Gastrocnemius medialis (tissue), 4 donors: ENCODE measurements around the gene SEC14L5. TPM values are rescaled to one million over a fixed set of nuclear protein-coding genes. Genes with fewer than 3 reads are reported as not detected.

Source experiments
- ATAC-seq, 2 donors: fragments of 150-250 bp; one replicate each; pipeline ENCODE4 v1.9.1; 2016
- DNase-seq, 2 donors: peaks; one replicate each; pipeline ENCODE4 v3.0.0-alpha.2; 2019
- H3K27ac ChIP-seq, 4 donors: fragments of 200-600 bp; sonication (generic); 1 replicate in 1 of 4; 2 replicates in 3 of 4; pipeline ENCODE4 v1.5.1; 2016 to 2018; ENCODE audit warnings: mild to moderate bottlenecking in 2 of 4, moderate library complexity in 1 of 4
- H3K27me3 ChIP-seq, 3 donors: fragments of 200-600 bp; sonication (generic) in 2 of 3; 1 replicate in 1 of 3; 2 replicates in 2 of 3; pipeline versions ENCODE4 v1.5.1 to v1.6.0; 2016 to 2019; ENCODE audit warnings: mild to moderate bottlenecking in 1 of 3, moderate library complexity in 1 of 3
- H3K36me3 ChIP-seq, 2 donors: fragments of 200-600 bp; sonication (generic) in 1 of 2; one replicate each; pipeline ENCODE4 v1.5.1; 2017 to 2018
- H3K4me1 ChIP-seq, 2 donors: fragments of 200-600 bp; sonication (generic) in 1 of 2; one replicate each; pipeline ENCODE4 v1.5.1; 2016 to 2017; ENCODE audit warnings: mild to moderate bottlenecking in 2 of 2
- H3K4me3 ChIP-seq, 4 donors: fragments of 200-600 bp; sonication (generic) in 3 of 4; 1 replicate in 1 of 4; 2 replicates in 3 of 4; pipeline ENCODE4 v1.5.1; 2016 to 2019; ENCODE audit warnings: mild to moderate bottlenecking in 2 of 4
- H3K9me3 ChIP-seq, 3 donors: fragments of 200-600 bp; sonication (generic) in 2 of 3; 1 replicate in 1 of 3; 2 replicates in 2 of 3; pipeline ENCODE4 v1.5.1; 2016 to 2019
- POLR2A ChIP-seq, 2 donors: fragments of 450-650 bp; IDR thresholded peaks; one replicate each; pipeline ENCODE4 v1.6.1; 2017; ENCODE audit warnings: antibody characterized with exemption in 2 of 2, mild to moderate bottlenecking in 2 of 2, moderate library complexity in 2 of 2
- in situ Hi-C, 4 donors: fragments of 200-750 bp; cut with MboI; loops; one replicate each; pipeline versions ENCODE4 v1.15.0 to v1.8.0; 2017; ENCODE audit warnings: low sequenced_read_pairs in 4 of 4
- intact Hi-C: fragments of 100-400 bp; cut with DNase I; formaldehyde crosslinking; loops from one replicate; pipeline ENCODE4 v1.15.1; 2023; ENCODE audit warnings: low total_unique reads
- total RNA-seq, 4 donors: library from RNA; depleted of rRNA; stranded (reverse); fragments of >200 nt; gene quantifications; one replicate each; pipeline versions ENCODE4 v1.1.0 to v1.2.3, GENCODE V29; 2016
- TF ChIP-seq, protein P1 (sequence below), 5 experiments: fragments of 450-650 bp in 3 of 5; fragments of 200-600 bp in 2 of 5; sonication (generic) in 2 of 5; IDR thresholded peaks in 4 of 5; conservative IDR thresholded peaks in 1 of 5; 1 replicate in 4 of 5; 2 replicates in 1 of 5; pipeline ENCODE4 v1.5.1; 2016 to 2019; ENCODE audit warnings: antibody characterized with exemption in 5 of 5, mild to moderate bottlenecking in 3 of 5, moderate library complexity in 3 of 5

The SEC14L5 gene
- total RNA-seq, 4 donors from 2014 or later: 0.85 to 5.8 (median 1.5) TPM

DNA sequence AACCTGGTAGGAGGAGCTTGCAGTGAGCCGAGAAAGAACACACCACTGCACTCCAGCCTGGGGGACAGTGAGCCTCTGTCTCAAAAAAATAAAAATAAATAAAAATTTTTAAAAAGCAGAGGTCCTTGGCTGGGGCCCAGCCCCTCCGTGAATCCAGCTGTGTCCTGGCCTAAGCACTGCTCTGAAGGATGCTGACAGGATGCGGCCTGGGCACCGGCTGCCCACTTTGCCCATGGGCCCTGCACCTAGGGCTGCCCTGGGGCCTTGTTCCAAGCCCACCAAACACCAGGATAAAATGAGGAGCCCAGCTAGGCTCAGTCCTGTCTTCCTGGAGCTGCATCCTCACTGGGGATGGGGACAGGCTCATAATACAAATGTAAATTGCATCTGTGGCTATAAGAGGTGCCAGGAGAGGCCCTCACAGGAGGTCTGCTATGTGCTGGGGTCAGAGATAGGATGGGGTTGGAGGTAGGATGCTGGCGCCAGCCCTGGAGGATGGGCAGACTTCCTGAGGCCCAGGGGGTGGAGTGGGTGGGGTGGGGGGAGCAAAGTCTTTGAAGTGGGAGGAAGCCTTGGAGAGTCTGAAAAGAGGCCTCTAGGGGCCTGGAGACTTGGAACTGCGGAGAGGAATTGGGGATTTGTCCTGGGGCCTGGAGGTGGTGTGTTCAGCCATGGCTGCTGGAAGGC lies 101.4 kb downstream of the SEC14L5 start:
- Histone ChIP-seq H3K9me3 (no peaks in the 10 kb centered on the region), H3K36me3 (no peaks in the 10 kb centered on the region), H3K4me1 (no peaks in the 10 kb centered on the region), H3K4me3 (no peak overlapping the region), H3K27ac (no peak overlapping the region), H3K27me3 (no peaks in the 10 kb centered on the region)
- intact Hi-C loops (no loop called here), in situ Hi-C loops (no loop called here)
- ATAC-seq (no peak), DNase-seq (no peak)
- no peak for TF ChIP-seq POLR2A (IDR thresholded peaks at IDR 0.05)
- TF ChIP-seq, protein P1, sequence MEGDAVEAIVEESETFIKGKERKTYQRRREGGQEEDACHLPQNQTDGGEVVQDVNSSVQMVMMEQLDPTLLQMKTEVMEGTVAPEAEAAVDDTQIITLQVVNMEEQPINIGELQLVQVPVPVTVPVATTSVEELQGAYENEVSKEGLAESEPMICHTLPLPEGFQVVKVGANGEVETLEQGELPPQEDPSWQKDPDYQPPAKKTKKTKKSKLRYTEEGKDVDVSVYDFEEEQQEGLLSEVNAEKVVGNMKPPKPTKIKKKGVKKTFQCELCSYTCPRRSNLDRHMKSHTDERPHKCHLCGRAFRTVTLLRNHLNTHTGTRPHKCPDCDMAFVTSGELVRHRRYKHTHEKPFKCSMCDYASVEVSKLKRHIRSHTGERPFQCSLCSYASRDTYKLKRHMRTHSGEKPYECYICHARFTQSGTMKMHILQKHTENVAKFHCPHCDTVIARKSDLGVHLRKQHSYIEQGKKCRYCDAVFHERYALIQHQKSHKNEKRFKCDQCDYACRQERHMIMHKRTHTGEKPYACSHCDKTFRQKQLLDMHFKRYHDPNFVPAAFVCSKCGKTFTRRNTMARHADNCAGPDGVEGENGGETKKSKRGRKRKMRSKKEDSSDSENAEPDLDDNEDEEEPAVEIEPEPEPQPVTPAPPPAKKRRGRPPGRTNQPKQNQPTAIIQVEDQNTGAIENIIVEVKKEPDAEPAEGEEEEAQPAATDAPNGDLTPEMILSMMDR (IDR thresholded peaks at IDR 0.05 in 4 of 5, conservative IDR thresholded peaks at IDR 0.05 in 1 of 5): no peak

DNA sequence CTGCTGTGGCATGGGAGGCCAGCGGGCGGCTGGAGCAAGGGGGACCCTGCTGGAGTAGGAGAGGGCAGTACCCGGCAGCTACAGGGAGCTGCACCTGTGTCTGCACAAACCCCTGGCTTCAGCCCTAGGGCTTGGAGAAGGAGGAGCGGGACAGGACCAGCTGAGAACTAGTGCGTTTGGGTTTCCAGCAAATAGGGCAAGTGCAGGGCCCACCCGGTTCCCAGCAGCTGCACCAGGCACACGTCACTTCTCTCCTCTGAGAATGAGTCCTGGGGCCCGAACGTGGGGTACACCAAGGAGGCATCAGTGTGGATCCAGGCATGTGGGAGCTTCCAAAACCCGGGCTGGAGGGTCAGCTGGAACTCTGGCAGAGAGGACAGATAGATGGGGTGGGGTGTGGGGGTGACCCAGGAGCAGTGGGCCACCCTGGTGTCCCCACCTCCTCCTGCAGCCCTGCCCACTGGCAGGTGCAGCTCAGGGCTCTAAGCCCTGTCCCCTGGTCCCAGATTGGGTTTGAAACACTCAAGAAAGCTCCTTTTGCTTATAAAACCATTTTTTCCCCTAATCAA lies 102.0 kb downstream of the SEC14L5 start:
- DNase-seq (no peak), ATAC-seq (no peak)
- H3K4me3 ChIP-seq: no peak overlapping the region
- intact Hi-C loops: no loop called here
- H3K27ac ChIP-seq: no peak overlapping the region
- no peaks in the 10 kb centered on the region for H3K4me1 ChIP-seq
- H3K9me3 ChIP-seq: no peaks in the 10 kb centered on the region
- TF ChIP-seq, protein P1 (IDR thresholded peaks at IDR 0.05 in 4 of 5, conservative IDR thresholded peaks at IDR 0.05 in 1 of 5): no peak
- no peak for TF ChIP-seq POLR2A (IDR thresholded peaks at IDR 0.05)
- no peaks in the 10 kb centered on the region for H3K36me3 ChIP-seq
- in situ Hi-C loops: no loop called here
- H3K27me3 ChIP-seq: no peaks in the 10 kb centered on the region

DNA sequence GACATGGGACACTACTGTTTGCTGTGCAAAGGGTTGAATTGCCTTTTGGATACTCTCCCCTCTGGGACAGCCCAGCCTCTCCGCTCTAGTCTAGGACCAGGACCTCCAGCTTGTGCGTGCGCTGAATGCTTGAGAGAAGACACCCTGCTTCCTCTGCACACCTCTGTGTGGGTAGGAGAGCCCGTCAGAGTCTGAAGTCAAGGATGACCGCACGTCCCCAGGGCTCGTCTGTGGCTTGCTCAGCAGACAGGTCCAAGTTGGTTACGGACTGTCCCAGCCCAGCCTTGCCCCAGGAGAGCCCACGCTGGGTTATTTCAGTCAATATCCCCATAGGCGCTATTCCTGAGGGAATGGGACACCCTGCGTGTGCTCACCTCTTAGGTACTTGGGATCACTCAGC lies 103.9 kb downstream of the SEC14L5 start:
- TF ChIP-seq, protein P1 (IDR thresholded peaks at IDR 0.05 in 4 of 5, conservative IDR thresholded peaks at IDR 0.05 in 1 of 5): no peak
- Histone ChIP-seq H3K36me3 (no peaks in the 10 kb centered on the region), H3K4me1 (no peaks in the 10 kb centered on the region), H3K27ac (no peak overlapping the region), H3K27me3 (no peaks in the 10 kb centered on the region), H3K4me3 (no peak overlapping the region), H3K9me3 (no peaks in the 10 kb centered on the region)
- in situ Hi-C loops: no loop called here
- no peak for DNase-seq
- ATAC-seq: no peak
- intact Hi-C loops: no loop called here

DNA sequence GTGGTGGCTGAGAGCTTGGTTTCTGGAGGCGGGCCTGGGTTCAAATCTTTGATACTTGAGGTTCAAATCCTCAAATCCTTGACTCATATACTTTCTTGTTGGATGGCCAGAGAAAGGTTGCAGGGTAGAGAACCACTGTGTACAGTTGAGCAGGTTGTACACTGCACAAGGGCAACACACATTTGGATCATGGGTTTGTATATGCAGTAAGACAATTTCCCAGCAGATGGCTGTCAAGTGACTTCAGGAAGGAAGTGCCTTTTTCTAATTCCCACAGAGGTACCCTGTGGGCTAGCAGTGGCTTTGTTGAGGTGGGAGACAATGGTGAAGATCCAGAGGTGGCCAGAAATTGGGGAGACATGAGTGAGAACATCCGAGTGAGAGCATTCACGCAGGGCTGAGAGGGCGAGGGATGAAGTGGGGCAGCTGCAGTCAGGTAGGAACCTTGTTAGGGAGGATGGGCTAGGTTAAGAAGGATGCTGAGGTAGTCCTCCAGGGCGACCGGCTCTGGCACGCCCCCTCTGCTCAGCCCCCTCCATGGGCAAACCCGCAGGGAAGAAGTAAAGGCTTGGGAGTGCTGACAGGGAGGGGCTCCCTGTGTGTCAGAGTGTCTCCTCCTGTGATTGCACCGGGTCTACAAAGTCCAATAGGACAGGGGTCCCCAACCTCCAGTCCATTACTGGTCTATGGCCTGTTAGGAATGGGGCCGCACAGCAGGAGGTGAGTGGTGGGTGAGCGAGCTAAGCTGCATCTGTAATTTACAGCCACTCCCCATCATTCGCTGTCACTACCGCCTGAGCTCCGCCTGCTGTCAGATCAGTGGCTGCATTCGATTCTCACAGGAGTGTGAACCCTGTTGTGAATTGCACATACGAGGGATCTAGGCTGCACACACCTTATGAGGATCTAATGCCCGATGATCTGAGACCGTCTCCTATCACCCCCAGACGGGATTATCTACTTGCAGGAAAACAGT lies 104.9 kb downstream of the SEC14L5 start:
- no peak for ATAC-seq

More for the DNA sequence above, 104.9 kb downstream of the SEC14L5 start:
- no peak overlapping the region for H3K4me3 ChIP-seq
- in situ Hi-C loops (no loop called here), intact Hi-C loops (no loop called here)
- H3K36me3 ChIP-seq: no peaks in the 10 kb centered on the region
- H3K9me3 ChIP-seq: no peaks in the 10 kb centered on the region
- TF ChIP-seq POLR2A (IDR thresholded peaks at IDR 0.05): no peak
- TF ChIP-seq, protein P1 (IDR thresholded peaks at IDR 0.05 in 4 of 5, conservative IDR thresholded peaks at IDR 0.05 in 1 of 5): no peak
- no peak for DNase-seq
- H3K4me1 ChIP-seq: no peaks in the 10 kb centered on the region
- no peak overlapping the region for H3K27ac ChIP-seq
- H3K27me3 ChIP-seq: no peaks in the 10 kb centered on the region
